ACC112 (cell line): ENCODE results near the gene CHRM1.

ENCODE experiments used
- H2AFZ ChIP-seq: fragments of 200-600 bp; sonication (generic); one replicate; pipeline ENCODE4 v1.6.0; 2017; ENCODE audit warnings: antibody characterized with exemption, low read length; ENCODE audit not compliant: unreplicated experiment
- H3K27ac ChIP-seq: fragments of 200-600 bp; sonication (generic); 2 replicates; pipeline ENCODE4 v1.5.1; 2014; ENCODE audit warnings: low read depth, mild to moderate bottlenecking, antibody characterized with exemption, low read length, moderate library complexity
- H3K27me3 ChIP-seq: fragments of 200-600 bp; sonication (generic); 2 replicates; pipeline ENCODE4 v1.6.1; 2014; ENCODE audit warnings: mild to moderate bottlenecking, antibody characterized with exemption, low read length, moderate library complexity, mixed read lengths; ENCODE audit not compliant: insufficient read depth
- H3K36me3 ChIP-seq: fragments of 200-600 bp; sonication (generic); 2 replicates; pipeline ENCODE4 v1.6.1; 2016; ENCODE audit warnings: mild to moderate bottlenecking, antibody characterized with exemption, low read length, moderate library complexity, mixed read lengths; ENCODE audit not compliant: insufficient read depth
- H3K4me1 ChIP-seq: fragments of 200-600 bp; sonication (generic); one replicate; pipeline ENCODE4 v1.6.1; 2016; ENCODE audit warnings: low read length, mixed read lengths; ENCODE audit not compliant: insufficient read depth, unreplicated experiment, control insufficient read depth
- H3K4me3 ChIP-seq: fragments of 200-600 bp; sonication (generic); 2 replicates; pipeline ENCODE4 v1.5.1; 2014; ENCODE audit warnings: mild to moderate bottlenecking, low read depth, low read length
- H3K79me2 ChIP-seq: fragments of 200-600 bp; sonication (generic); one replicate; pipeline ENCODE4 v1.6.0; 2016; ENCODE audit warnings: low read length; ENCODE audit not compliant: control insufficient read depth, unreplicated experiment, insufficient read depth

Gene CHRM1

GRCh38 chr11:62902932-62903331, 18.2 kb downstream of the CHRM1 start:
- Histone ChIP-seq H3K27me3 (no peaks in the 10 kb centered on the region), H3K4me1 (peaks cover 14% of the 10 kb centered on the region), H3K4me3 (no peak overlapping the region), H2AFZ (peak overlapping the region; percentile 13), H3K79me2 (no peaks in the 10 kb centered on the region), H3K27ac (no peak overlapping the region), H3K36me3 (no peaks in the 10 kb centered on the region)

- H3K27me3 ChIP-seq: no peaks in the 10 kb centered on the region
- H3K4me1 ChIP-seq: peaks cover 6% of the 10 kb centered on the region
Measured at GRCh38 chr11:62898027-62898426, 23.1 kb downstream of the CHRM1 start.

GRCh38 chr11:62897311-62897710, 23.9 kb downstream of the CHRM1 start:
- no peak overlapping the region for H2AFZ ChIP-seq
- H3K36me3 ChIP-seq: no peaks in the 10 kb centered on the region
- H3K4me3 ChIP-seq: no peak overlapping the region
- H3K79me2 ChIP-seq: no peaks in the 10 kb centered on the region
- no peaks in the 10 kb centered on the region for H3K27me3 ChIP-seq
- no peak overlapping the region for H3K27ac ChIP-seq
- H3K4me1 ChIP-seq: no peaks in the 10 kb centered on the region

More at GRCh38 chr11:62898027-62898426, 23.1 kb downstream of the CHRM1 start:
- Histone ChIP-seq H2AFZ (no peak overlapping the region), H3K79me2 (no peaks in the 10 kb centered on the region), H3K4me3 (no peak overlapping the region), H3K27ac (no peak overlapping the region), H3K36me3 (no peaks in the 10 kb centered on the region)

- H3K27ac ChIP-seq: no peak overlapping the region
- no peak overlapping the region for H2AFZ ChIP-seq
- H3K4me3 ChIP-seq: no peak overlapping the region
Measured at GRCh38 chr11:62896049-62896448, 25.1 kb downstream of the CHRM1 start.

GRCh38 chr11:62895501-62895900, 25.7 kb downstream of the CHRM1 start:
- Histone ChIP-seq H2AFZ (no peak overlapping the region), H3K79me2 (no peaks in the 10 kb centered on the region), H3K27ac (no peak overlapping the region), H3K27me3 (no peaks in the 10 kb centered on the region), H3K36me3 (no peaks in the 10 kb centered on the region), H3K4me1 (no peaks in the 10 kb centered on the region), H3K4me3 (no peak overlapping the region)

More at GRCh38 chr11:62896049-62896448, 25.1 kb downstream of the CHRM1 start:
- H3K36me3 ChIP-seq: no peaks in the 10 kb centered on the region
- H3K4me1 ChIP-seq: no peaks in the 10 kb centered on the region
- no peaks in the 10 kb centered on the region for H3K27me3 ChIP-seq
- H3K79me2 ChIP-seq: no peaks in the 10 kb centered on the region

GRCh38 chr11:62892077-62892922, 28.9 kb downstream of the CHRM1 start:
- no peaks in the 10 kb centered on the region for H3K27me3 ChIP-seq
- H3K4me1 ChIP-seq: peaks cover 6% of the 10 kb centered on the region
- no peak overlapping the region for H2AFZ ChIP-seq
- H3K4me3 ChIP-seq: no peak overlapping the region
- H3K36me3 ChIP-seq: peaks cover 14% of the 10 kb centered on the region
- no peak overlapping the region for H3K27ac ChIP-seq
- peaks cover under 1% of the 10 kb centered on the region for H3K79me2 ChIP-seq

GRCh38 chr11:62889484-62890437, 31.4 kb downstream of the CHRM1 start:
- Histone ChIP-seq H3K4me1 (peaks cover 23% of the 10 kb centered on the region), H2AFZ (no peak overlapping the region), H3K4me3 (no peak overlapping the region), H3K27ac (no peak overlapping the region), H3K79me2 (peaks cover 23% of the 10 kb centered on the region), H3K27me3 (no peaks in the 10 kb centered on the region), H3K36me3 (peaks cover 34% of the 10 kb centered on the region)

- Histone ChIP-seq H3K4me3 (no peak overlapping the region), H3K4me1 (peaks cover 28% of the 10 kb centered on the region), H3K79me2 (peaks cover 28% of the 10 kb centered on the region), H3K27me3 (no peaks in the 10 kb centered on the region), H2AFZ (no peak overlapping the region), H3K36me3 (peaks cover 35% of the 10 kb centered on the region), H3K27ac (no peak overlapping the region)
Measured at GRCh38 chr11:62889126-62889483, 32.1 kb downstream of the CHRM1 start.

GRCh38 chr11:62888406-62888805, 32.8 kb downstream of the CHRM1 start:
- Histone ChIP-seq H3K27ac (no peak overlapping the region), H3K27me3 (no peaks in the 10 kb centered on the region), H3K79me2 (peaks cover 35% of the 10 kb centered on the region), H3K4me3 (no peak overlapping the region), H3K4me1 (peaks cover 35% of the 10 kb centered on the region), H3K36me3 (peaks cover 42% of the 10 kb centered on the region), H2AFZ (no peak overlapping the region)

GRCh38 chr11:62885137-62885750, 35.9 kb downstream of the CHRM1 start:
- H2AFZ ChIP-seq: no peak overlapping the region
- H3K79me2 ChIP-seq: peaks cover 61% of the 10 kb centered on the region
- peaks cover 59% of the 10 kb centered on the region for H3K36me3 ChIP-seq
- no peak overlapping the region for H3K27ac ChIP-seq
- no peaks in the 10 kb centered on the region for H3K27me3 ChIP-seq
- H3K4me3 ChIP-seq: peak overlapping the region; percentile 53
- peaks cover 42% of the 10 kb centered on the region for H3K4me1 ChIP-seq
